GM23248 (cell line): ENCODE measurements around the gene CLDN24.

Experiments
- EZH2 ChIP-seq: fragments of 200-600 bp; sonication (generic); IDR thresholded peaks from 2 replicates; pipeline ENCODE4 v1.6.1; 2018; ENCODE audit warnings: antibody characterized with exemption, mild to moderate bottlenecking; ENCODE audit not compliant: insufficient read depth, poor library complexity, severe bottlenecking
- EZH2phosphoT487 ChIP-seq: fragments of 200-600 bp; sonication (generic); IDR thresholded peaks from 2 replicates; pipeline ENCODE4 v1.6.1; 2018; ENCODE audit warnings: antibody characterized with exemption, moderate library complexity, mild to moderate bottlenecking, low read depth; ENCODE audit not compliant: insufficient read depth

- TF ChIP-seq EZH2 (no peak), EZH2phosphoT487 (no peak)
Observed at GRCh38 chr4:183295711-183296110, 26.5 kb downstream of the CLDN24 start.
